Right atrium auricular region (tissue), 2 donors: ENCODE results near the gene DOLPP1. TPM values are rescaled to one million over a fixed set of nuclear protein-coding genes. Genes with fewer than 3 reads are reported as not detected.

Experiments
- DNase-seq: peaks from one replicate; pipeline ENCODE4 v3.0.0-alpha.2; 2019; ENCODE audit warnings: low spot score
- H3K27ac ChIP-seq, 2 donors: fragments of 200-600 bp; sonication (generic); 1 replicate in 1 of 2; 2 replicates in 1 of 2; pipeline ENCODE4 v1.5.1; 2016 to 2019
- H3K27me3 ChIP-seq, 2 donors: fragments of 200-600 bp; sonication (generic); one replicate each; pipeline versions ENCODE4 v1.5.1 to v1.6.0; 2017 to 2019
- H3K36me3 ChIP-seq: fragments of 200-600 bp; sonication (generic); one replicate; pipeline ENCODE4 v1.5.1; 2016
- H3K4me1 ChIP-seq, 2 donors: fragments of 200-600 bp; sonication (generic); one replicate each; pipeline versions ENCODE4 v1.5.1 to v1.6.0; 2017 to 2019
- H3K4me3 ChIP-seq, 2 donors: fragments of 200-600 bp; sonication (generic); 1 replicate in 1 of 2; 2 replicates in 1 of 2; pipeline ENCODE4 v1.5.1; 2017 to 2019; ENCODE audit warnings: mild to moderate bottlenecking in 1 of 2, moderate library complexity in 1 of 2
- H3K9me3 ChIP-seq, 2 donors: fragments of 200-600 bp; sonication (generic); one replicate each; pipeline ENCODE4 v1.5.1; 2019
- total RNA-seq, 2 donors: library from RNA; depleted of rRNA; stranded (reverse); fragments of >200 nt; gene quantifications; one replicate each; pipeline ENCODE4 v1.1.0, GENCODE V29; 2016
- TF ChIP-seq, protein P1 (sequence below), 2 donors: fragments of 200-600 bp; sonication (generic); IDR thresholded peaks; one replicate each; pipeline ENCODE4 v1.5.1; 2019; ENCODE audit warnings: antibody characterized with exemption in 2 of 2

The DOLPP1 gene
- total RNA-seq, 2 donors from 2014 or later, result 4.8 to 5.4 TPM

DNA sequence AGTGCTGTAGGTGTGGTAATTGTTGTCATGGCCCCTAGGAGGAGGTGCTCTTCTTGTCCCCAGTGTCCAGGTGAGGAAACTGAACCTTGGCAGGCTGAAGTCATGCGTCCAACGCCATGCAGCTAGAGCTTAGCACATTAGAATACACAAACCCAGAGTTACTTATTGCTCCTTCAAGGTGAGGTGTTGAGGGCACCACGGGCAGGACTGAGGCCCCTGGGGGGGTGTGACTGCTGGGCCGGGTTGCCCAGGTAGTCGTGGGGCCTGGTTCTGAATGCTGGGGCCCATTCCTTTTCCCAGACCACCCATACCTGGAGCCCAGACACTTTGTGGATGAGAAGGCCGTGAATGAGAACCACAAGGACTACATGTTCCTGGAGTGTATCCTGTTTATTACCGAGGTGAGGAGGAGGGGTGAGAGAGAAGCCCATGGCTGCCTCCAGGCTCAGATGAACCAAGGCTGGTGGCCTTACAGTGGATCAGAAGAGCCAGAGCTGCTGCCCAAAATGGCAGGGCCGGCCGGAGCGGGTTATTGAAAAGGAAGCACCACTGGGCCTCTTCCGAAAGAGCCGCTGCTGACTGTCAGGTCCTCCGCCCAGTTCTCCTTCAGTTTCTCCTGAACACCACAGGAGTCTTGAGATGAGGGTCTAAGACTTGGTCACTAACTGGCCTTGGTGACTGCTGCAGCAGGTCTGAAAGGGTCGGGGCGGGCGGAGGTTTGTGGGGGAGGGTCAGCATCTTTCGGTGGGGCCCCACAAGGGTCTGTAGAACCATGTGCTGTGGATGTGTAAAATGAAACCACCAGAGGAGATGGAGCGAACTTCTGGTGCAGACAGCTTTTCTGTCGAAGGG, 56.6 kb downstream of the DOLPP1 start:
- no peak for DNase-seq
- TF ChIP-seq, protein P1, sequence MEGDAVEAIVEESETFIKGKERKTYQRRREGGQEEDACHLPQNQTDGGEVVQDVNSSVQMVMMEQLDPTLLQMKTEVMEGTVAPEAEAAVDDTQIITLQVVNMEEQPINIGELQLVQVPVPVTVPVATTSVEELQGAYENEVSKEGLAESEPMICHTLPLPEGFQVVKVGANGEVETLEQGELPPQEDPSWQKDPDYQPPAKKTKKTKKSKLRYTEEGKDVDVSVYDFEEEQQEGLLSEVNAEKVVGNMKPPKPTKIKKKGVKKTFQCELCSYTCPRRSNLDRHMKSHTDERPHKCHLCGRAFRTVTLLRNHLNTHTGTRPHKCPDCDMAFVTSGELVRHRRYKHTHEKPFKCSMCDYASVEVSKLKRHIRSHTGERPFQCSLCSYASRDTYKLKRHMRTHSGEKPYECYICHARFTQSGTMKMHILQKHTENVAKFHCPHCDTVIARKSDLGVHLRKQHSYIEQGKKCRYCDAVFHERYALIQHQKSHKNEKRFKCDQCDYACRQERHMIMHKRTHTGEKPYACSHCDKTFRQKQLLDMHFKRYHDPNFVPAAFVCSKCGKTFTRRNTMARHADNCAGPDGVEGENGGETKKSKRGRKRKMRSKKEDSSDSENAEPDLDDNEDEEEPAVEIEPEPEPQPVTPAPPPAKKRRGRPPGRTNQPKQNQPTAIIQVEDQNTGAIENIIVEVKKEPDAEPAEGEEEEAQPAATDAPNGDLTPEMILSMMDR (IDR thresholded peaks at IDR 0.05), result no peak
- Histone ChIP-seq H3K9me3 (no peaks in the 10 kb centered on the region), H3K4me3 (no peak overlapping the region), H3K27ac (peak overlapping the region; percentile 99 to 100), H3K36me3 (peaks cover 19% of the 10 kb centered on the region), H3K27me3 (no peaks in the 10 kb centered on the region), H3K4me1 (peaks cover 0 to 51% of the 10 kb centered on the region in 2 donors)

DNA sequence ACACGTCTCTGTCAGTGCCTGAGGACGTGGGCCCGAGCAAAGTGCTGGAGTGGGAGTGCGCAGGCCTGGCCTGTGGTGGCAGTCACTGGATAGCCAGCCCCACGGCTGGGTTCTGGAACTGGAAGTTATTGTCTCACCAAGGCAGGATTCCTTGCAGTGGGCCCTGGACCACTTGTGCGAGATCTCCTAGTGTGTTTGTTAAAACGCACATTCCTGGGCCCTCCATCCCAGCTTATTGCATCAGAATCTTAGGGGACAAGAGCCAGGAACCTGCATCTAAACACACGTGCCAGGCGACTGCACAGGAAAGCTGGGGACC, 57.2 kb downstream of the DOLPP1 start:
- Histone ChIP-seq H3K9me3 (no peaks in the 10 kb centered on the region), H3K4me3 (no peak overlapping the region), H3K4me1 (peaks cover 0 to 55% of the 10 kb centered on the region in 2 donors), H3K27ac (peak overlapping the region; percentile 99 to 100), H3K36me3 (peaks cover 13% of the 10 kb centered on the region), H3K27me3 (no peaks in the 10 kb centered on the region)
- TF ChIP-seq, protein P1 (IDR thresholded peaks at IDR 0.05), result no peak
- peak; percentile 72 for DNase-seq

DNA sequence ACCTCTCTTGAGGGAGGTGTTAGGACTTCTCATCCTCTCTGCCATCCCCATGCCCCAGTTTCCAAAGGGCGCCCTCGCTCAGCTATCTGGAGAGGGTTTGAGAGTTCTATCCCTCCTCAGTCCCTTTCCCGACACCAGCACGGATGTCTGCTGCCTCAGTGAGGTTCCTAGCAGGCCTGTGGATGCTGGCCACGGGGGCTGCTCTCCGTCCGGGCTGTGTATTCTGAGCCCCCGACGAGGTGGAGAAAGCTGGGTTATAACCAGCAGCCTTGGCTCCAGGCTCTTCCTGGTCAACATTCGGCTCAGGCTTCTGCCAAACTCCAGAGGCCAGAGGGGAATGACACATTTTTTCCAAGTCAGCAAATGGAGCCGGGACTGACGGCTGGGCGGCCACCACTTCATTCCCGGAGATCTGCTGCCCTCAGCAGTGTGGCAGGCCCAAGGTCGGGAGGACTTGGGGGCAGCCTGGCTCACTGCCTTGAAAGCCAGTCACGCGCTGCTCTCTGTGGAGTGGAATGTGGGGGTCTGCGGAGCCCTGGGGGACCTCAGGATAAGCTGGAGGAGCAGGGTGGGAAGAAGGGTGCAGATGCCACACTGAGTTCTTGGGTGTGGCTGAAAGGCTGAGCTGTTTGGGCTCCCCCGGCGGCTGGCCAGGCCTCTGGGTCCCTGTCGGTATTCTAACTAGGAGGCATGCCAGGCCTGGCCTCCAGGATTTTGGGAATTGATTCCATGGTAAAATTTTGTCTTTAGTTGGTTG, 57.7 kb downstream of the DOLPP1 start:
- Histone ChIP-seq H3K4me1 (peaks cover 0 to 61% of the 10 kb centered on the region in 2 donors), H3K36me3 (peaks cover 8% of the 10 kb centered on the region), H3K4me3 (peak overlapping the region in 1 of 2 donors; percentile 51), H3K9me3 (no peaks in the 10 kb centered on the region), H3K27me3 (no peaks in the 10 kb centered on the region), H3K27ac (peak overlapping the region; percentile 99 to 100)
- peak; percentile 92 for DNase-seq
- TF ChIP-seq, protein P1 (IDR thresholded peaks at IDR 0.05), result no peak

DNA sequence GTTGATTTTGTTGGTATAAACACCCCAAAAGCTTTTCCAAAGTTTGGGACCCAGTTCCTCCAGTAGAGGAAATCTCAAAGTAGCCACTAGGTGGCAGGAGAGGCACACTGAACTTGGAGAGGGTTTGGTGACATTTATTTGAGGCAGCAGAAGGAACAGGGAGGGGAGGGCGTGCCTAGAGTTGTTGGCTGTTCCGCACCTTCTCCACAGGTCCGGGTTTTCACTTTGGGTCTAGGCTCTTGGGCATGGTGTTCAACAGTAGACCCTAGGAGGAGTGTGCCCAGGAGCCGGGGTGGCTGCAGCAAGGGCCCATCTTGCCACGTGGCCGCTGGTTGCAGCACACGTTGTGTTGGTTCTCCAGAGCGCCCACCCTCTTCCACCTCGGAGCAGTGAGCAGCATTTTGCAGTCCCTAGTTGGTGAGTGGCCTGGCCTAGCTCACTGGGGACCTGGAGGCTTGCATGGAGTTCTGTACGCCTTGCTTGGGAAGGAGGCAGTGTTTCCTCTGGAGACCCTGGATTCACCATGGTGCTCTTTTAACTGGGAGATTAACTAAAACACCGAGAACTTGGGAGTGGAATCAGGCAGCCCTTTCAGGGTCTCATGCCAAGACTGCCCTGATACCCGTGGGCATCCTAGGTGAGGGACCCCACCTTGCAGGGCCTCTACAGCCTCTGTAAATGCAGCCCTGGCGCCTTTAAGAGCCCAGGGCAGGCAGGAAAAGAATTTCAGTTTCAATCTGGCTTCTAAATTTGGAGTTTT, 58.5 kb downstream of the DOLPP1 start:
- H3K4me3 ChIP-seq, result peak overlapping the region; percentile 17 to 51
- peak overlapping the region; percentile 99 to 100 for H3K27ac ChIP-seq
- H3K4me1 ChIP-seq, result peaks cover 0 to 68% of the 10 kb centered on the region in 2 donors
- DNase-seq, result peak; percentile 90
- peaks cover 5% of the 10 kb centered on the region for H3K36me3 ChIP-seq
- TF ChIP-seq, protein P1 (IDR thresholded peaks at IDR 0.05), result peak; percentile 67 to 94
- no peaks in the 10 kb centered on the region for H3K9me3 ChIP-seq
- no peaks in the 10 kb centered on the region for H3K27me3 ChIP-seq

DNA sequence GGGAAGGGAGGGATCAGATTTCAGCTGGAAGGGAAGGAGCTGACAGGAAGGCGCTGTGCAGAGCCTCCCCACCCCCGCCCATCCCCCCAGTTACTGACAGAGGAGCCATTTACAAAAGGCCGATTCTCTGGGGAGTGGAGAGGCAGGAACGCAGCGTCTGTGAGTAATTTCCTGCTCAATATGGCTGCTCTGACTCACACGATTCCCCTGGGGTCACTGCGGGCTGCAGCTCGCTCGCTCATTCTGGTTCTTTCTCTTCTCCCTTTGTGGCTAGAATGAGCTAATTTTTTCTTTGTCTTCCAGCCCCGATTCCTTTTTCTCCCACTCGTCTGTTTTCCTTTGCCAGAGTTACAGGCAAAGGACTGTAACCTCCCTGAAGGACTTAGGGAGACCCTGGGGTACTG, 59.1 kb downstream of the DOLPP1 start:
- no peaks in the 10 kb centered on the region for H3K27me3 ChIP-seq
- peak overlapping the region; percentile 99 to 100 for H3K27ac ChIP-seq
- peaks cover 0 to 74% of the 10 kb centered on the region in 2 donors for H3K4me1 ChIP-seq
- H3K36me3 ChIP-seq, result peaks cover 5% of the 10 kb centered on the region
- no peaks in the 10 kb centered on the region for H3K9me3 ChIP-seq
- TF ChIP-seq, protein P1 (IDR thresholded peaks at IDR 0.05), result no peak
- H3K4me3 ChIP-seq, result peak overlapping the region; percentile 46 to 51
- peak; percentile 98 for DNase-seq

Other genes with a start within 250 kb of the DOLPP1 start
- 10 to 100 TPM; 10.1 to 15.1 TPM for gene KYAT1, start 199.2 kb upstream of the DOLPP1 start, total RNA-seq
- 10 to 100 TPM; 45.3 to 65.9 TPM for gene LRRC8A, start 199.0 kb upstream of the DOLPP1 start, total RNA-seq
- 10 to 100 TPM; 21.3 to 51.9 TPM for gene PHYHD1, start 160.1 kb upstream of the DOLPP1 start, total RNA-seq
- 10 to 100 TPM; 13.9 to 14.4 TPM for gene DOLK, start 133.5 kb upstream of the DOLPP1 start, total RNA-seq
- gene NUP188, start 133.4 kb upstream of the DOLPP1 start, total RNA-seq, result 10 to 100 TPM; 23.5 to 26.8 TPM
- gene SH3GLB2, start 52.8 kb upstream of the DOLPP1 start, total RNA-seq, result 10 to 100 TPM; 25.6 to 41.3 TPM
- 10 to 100 TPM; 34.2 to 40.2 TPM for gene MIGA2, start 44.5 kb upstream of the DOLPP1 start, total RNA-seq
- 10 to 100 TPM; 73.0 to 75.0 TPM for gene CRAT, start 29.7 kb downstream of the DOLPP1 start, total RNA-seq
- 10 to 100 TPM; 81.3 to 89.9 TPM for gene PTPA, start 30.3 kb downstream of the DOLPP1 start, total RNA-seq
- gene IER5L, start 97.2 kb downstream of the DOLPP1 start, total RNA-seq, result 10 to 100 TPM in 1 of 2 donors, 1 to 10 TPM in 1; 5.5 to 11.6 TPM